Prostate gland (tissue), 2 donors: Measurements from ENCODE around the gene HOXB5. TPM values are rescaled to one million over a fixed set of nuclear protein-coding genes. Genes with fewer than 3 reads are reported as not detected.

ENCODE experiments used
- DNase-seq: peaks from one replicate; pipeline ENCODE4 v3.0.0-alpha.2; 2019; ENCODE audit warnings: low spot score
- H3K27ac ChIP-seq, 2 donors: fragments of 200-600 bp; sonication (generic); 2 replicates each; pipeline ENCODE4 v1.5.1; 2017 to 2019
- H3K27me3 ChIP-seq: fragments of 200-600 bp; sonication (generic); replicated peaks from 2 replicates; pipeline ENCODE4 v1.5.1; 2019; ENCODE audit not compliant: insufficient read depth
- H3K36me3 ChIP-seq, 2 donors: fragments of 200-600 bp; sonication (generic); 1 replicate in 1 of 2; 2 replicates in 1 of 2; pipeline versions ENCODE4 v1.5.1 to v1.8.1; 2017 to 2019
- H3K4me1 ChIP-seq: fragments of 200-600 bp; sonication (generic); replicated peaks from 2 replicates; pipeline ENCODE4 v1.5.1; 2019
- H3K4me3 ChIP-seq, 2 donors: fragments of 200-600 bp; sonication (generic); 2 replicates each; pipeline ENCODE4 v1.5.1; 2017 to 2019
- H3K9me3 ChIP-seq: fragments of 200-600 bp; sonication (generic); 2 replicates; pipeline ENCODE4 v1.5.1; 2017
- POLR2A ChIP-seq: fragments of 450-650 bp; IDR thresholded peaks from one replicate; pipeline ENCODE4 v1.6.1; 2016; ENCODE audit warnings: antibody characterized with exemption, mild to moderate bottlenecking
- POLR2AphosphoS5 ChIP-seq: sonication (generic); formaldehyde crosslinking; IDR thresholded peaks from one replicate; pipeline ENCODE4 v1.6.1; 2017; ENCODE audit warnings: antibody characterized with exemption
- WGBS: methylation state at CpG from one replicate; pipeline ENCODE4 v1.1.5; 2018; 5-methylcytosine and 5-hydroxymethylcytosine counted together
- intact Hi-C: fragments of 100-400 bp; cut with DNase I; formaldehyde crosslinking; loops from one replicate; pipeline ENCODE4 v1.14.2; 2022
- total RNA-seq, 2 donors: library from RNA; depleted of rRNA; stranded (reverse); fragments of >200 nt; gene quantifications; one replicate each; pipeline ENCODE4 v1.1.0, GENCODE V29; 2016
- TF ChIP-seq, protein P1 (sequence below), 4 experiments: fragments of 200-600 bp in 2 of 4; fragments of 450-650 bp in 2 of 4; sonication (generic) in 2 of 4; IDR thresholded peaks; 1 replicate in 3 of 4; 2 replicates in 1 of 4; pipeline ENCODE4 v1.5.1; 2016 to 2019; ENCODE audit warnings: antibody characterized with exemption in 4 of 4, mild to moderate bottlenecking in 2 of 4, moderate library complexity in 2 of 4

The HOXB5 gene
- 1 to 10 TPM in 1 of 2 donors, under 1 TPM in 1; 0.36 to 1.1 TPM for total RNA-seq

DNA sequence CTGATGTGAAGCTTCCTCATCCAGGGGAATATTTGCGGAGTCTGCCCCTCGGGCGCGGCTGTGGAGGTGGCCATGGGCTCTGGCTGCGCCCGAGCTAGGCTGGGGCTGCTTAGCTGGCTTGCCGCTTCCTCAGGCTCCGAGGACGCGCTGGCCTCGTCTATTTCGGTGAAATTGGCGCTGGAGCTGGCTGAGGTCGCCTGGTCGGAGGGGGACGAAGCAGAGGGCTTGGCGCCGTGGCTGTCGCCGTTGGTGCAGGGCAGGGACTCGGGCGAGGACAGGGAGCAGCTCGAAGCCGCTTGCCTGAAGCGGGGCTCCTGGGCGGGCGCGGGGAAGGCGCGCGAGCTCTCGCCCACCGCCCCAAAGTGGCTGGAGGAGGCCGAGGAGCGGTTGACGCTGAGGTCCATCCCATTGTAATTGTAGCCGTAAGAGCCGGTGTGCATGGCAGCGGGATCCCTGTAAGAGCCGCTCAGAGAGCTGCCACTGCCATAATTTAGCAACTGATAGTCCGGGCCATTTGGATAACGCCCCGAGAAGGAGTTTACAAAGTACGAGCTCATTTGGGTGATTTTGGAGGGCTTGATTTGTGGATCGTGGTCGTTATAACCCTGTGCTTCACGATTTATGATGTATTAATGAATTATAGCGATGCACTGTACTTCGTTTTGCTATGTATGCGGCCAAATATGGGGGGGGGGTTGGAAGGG lies at the start of gene HOXB5:
HOXB5 (minus strand) TSS at position 654 of the 704 bp plus-strand sequence; CDS start at position 557, 97 bp downstream.
- TF ChIP-seq POLR2A (no peak), POLR2AphosphoS5 (no peak)
- TF ChIP-seq, protein P1, sequence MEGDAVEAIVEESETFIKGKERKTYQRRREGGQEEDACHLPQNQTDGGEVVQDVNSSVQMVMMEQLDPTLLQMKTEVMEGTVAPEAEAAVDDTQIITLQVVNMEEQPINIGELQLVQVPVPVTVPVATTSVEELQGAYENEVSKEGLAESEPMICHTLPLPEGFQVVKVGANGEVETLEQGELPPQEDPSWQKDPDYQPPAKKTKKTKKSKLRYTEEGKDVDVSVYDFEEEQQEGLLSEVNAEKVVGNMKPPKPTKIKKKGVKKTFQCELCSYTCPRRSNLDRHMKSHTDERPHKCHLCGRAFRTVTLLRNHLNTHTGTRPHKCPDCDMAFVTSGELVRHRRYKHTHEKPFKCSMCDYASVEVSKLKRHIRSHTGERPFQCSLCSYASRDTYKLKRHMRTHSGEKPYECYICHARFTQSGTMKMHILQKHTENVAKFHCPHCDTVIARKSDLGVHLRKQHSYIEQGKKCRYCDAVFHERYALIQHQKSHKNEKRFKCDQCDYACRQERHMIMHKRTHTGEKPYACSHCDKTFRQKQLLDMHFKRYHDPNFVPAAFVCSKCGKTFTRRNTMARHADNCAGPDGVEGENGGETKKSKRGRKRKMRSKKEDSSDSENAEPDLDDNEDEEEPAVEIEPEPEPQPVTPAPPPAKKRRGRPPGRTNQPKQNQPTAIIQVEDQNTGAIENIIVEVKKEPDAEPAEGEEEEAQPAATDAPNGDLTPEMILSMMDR (IDR thresholded peaks at IDR 0.05) = no peak
- H3K27ac ChIP-seq = no peak within 1 kb of the TSS
- H3K9me3 ChIP-seq = no peaks in the 10 kb centered on the region
- intact Hi-C loops = no loop called here
- 47% methylated on average over 50 of the region's 50 CpGs for WGBS
- peaks cover 39% of the 10 kb centered on the region for H3K27me3 ChIP-seq
- no peak within 1 kb of the TSS for H3K4me3 ChIP-seq
- H3K4me1 ChIP-seq = no peaks in the 10 kb centered on the region
- no peak for DNase-seq
- no peaks in the 10 kb centered on the region for H3K36me3 ChIP-seq

DNA sequence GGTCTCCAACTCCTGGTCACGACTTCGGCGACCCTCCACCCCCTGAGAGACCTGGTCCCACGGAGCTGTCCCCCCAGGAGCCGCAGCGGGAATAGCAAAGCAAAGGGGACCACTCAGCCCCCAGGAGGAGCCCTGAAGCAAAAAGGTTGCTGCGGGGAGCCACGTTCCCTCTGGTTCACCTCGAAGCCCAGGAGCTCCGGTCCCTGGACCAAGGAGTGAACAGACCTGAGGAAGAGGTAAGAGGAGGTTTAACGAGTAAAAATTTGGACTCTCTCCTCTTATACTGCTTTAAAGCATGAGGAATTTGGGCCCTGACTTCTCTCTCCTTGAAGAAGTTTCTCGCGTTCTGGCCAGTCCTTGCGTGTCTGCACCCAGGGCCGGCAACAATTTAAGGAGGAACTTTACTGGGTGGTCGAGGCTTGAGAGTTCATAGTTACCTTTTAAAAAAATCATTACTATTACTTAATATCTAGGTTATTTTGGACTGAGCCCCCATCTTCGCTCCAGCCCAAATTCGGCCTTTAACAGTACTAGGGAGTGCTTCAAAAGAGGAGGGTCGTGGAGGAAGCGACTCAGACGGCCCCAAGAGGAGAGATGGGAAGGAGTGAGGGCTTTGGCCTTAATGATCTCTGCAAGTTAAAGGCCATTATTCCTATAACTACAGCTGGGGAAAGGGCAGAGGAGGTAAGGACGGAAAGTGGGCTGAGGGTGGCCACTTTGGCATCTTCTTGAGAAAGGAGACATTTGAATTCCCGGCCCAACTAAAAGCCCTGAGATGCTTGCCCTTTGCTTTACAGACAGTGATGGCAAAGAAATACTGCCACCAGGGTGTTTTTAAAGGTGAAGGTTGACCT lies 49.5 kb upstream of the HOXB5 start:
- H3K27ac ChIP-seq = no peak overlapping the region

DNA sequence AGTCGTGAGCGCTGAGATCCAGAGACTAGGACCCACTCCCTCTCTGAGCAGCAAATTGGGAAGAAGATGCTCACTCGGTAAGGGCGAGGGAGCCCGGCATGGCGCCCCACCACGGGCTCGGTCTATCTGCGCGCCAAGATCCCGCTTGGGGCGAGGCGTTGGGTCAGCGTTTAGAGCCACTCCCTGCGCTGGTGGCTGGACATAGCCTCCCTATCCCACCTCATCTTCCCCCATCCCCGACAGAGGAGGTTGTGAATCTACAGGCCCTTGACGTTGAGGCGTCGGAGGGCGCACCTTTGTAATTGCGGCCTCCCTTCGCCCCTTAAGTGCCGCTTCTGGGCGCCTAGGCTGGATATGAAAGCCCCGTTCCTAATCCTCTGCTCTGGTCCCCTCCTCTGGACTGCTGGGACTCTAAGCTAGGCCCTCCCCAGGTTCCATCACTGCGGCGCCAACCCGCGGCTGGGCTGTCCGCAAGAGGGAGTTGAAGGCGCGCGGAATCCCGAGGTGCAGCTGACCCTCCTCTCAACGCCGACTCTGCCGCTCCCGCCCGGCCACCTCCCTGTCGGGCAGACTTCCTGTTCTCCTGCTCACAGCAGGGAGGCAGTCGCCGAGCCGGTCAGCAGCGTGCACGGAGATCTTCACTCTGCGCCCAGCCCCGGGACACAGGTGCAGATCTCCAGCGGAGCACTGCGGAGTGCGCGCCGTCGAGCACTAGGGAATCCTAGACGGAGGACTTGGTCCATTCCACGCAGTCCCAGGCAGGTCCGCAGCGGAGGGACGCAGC lies 48.7 kb upstream of the HOXB5 start:
- TF ChIP-seq POLR2AphosphoS5 = no peak
- no peak for TF ChIP-seq POLR2A
- TF ChIP-seq, protein P1 (IDR thresholded peaks at IDR 0.05) = no peak
- no peak overlapping the region for H3K27ac ChIP-seq
- no peak for DNase-seq
- H3K9me3 ChIP-seq = no peaks in the 10 kb centered on the region
- no peak overlapping the region for H3K4me3 ChIP-seq
- no peaks in the 10 kb centered on the region for H3K4me1 ChIP-seq
- intact Hi-C loops = no loop called here
- no peaks in the 10 kb centered on the region for H3K36me3 ChIP-seq
- WGBS = 34% methylated on average over 56 of the region's 58 CpGs
- peaks cover 22% of the 10 kb centered on the region for H3K27me3 ChIP-seq

More for the DNA sequence above, 49.5 kb upstream of the HOXB5 start:
- Histone ChIP-seq H3K4me1 (no peaks in the 10 kb centered on the region), H3K36me3 (no peaks in the 10 kb centered on the region), H3K9me3 (no peaks in the 10 kb centered on the region), H3K27me3 (peaks cover 15% of the 10 kb centered on the region), H3K4me3 (no peak overlapping the region)
- intact Hi-C loops = no loop called here
- DNase-seq = no peak
- TF ChIP-seq, protein P1 (IDR thresholded peaks at IDR 0.05) = no peak
- TF ChIP-seq POLR2A = no peak
- TF ChIP-seq POLR2AphosphoS5 = no peak
- 56% methylated on average over 23 of the region's 23 CpGs for WGBS

DNA sequence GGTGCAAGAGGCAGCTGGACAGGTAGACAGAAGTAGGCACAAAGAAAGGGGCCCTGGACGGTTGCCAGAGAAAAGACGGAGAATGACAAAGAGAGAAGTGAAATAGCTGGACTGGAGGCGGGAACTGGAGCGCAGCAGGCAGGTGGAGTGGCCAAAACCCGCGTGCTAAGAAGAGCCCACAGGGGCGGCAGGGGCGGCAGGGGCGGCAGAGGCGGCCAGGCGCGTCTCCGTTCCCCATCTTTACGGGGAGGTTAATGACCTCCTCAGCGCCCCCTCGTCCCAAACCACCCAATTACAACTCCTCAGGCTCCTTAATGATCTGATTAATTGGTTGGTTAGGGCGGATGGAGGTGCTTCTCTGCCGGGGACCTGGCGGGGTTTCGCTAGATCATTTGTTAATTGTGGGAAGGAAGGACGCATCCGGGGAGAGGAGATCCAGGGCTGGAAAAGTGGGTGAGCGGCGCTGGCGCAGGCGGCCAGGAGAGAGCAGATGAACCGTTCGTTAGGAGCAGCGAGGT lies 48.0 kb upstream of the HOXB5 start:
- intact Hi-C loops = no loop called here
- TF ChIP-seq POLR2A (no peak), POLR2AphosphoS5 (no peak)
- TF ChIP-seq, protein P1 (IDR thresholded peaks at IDR 0.05) = no peak

More for the DNA sequence above, 48.0 kb upstream of the HOXB5 start:
- 36% methylated on average over 29 of the region's 29 CpGs for WGBS
- H3K4me3 ChIP-seq = no peak overlapping the region
- peaks cover 21% of the 10 kb centered on the region for H3K27me3 ChIP-seq
- no peak overlapping the region for H3K27ac ChIP-seq
- no peak for DNase-seq
- no peaks in the 10 kb centered on the region for H3K9me3 ChIP-seq
- no peaks in the 10 kb centered on the region for H3K36me3 ChIP-seq
- H3K4me1 ChIP-seq = no peaks in the 10 kb centered on the region
